GM12878 (cell line): ENCODE data around the gene TRABD2B. TPM values are rescaled to one million over a fixed set of nuclear protein-coding genes. Genes with fewer than 3 reads are reported as not detected.

Experiments
- ATAC-seq: fragments of 200-7000 bp; cut with Tn5 transposase; 3 replicates; pipeline ENCODE4 v1.9.1; 2020; ENCODE audit warnings: mild to moderate bottlenecking, moderate library complexity
- BruUV-seq: library from RNA; stranded (reverse); fragments of 400-500 nt; replicated peaks from 2 replicates; lab custom pipeline; 2021; lab: Mats Ljungman, UMichigan
- CTCF ChIA-PET: fragments of 300-600 bp; sonication (Branson Sonifier 250); formaldehyde crosslinking; extraction: SDS; loops from one replicate; lab custom pipeline; 2021; ENCODE audit warnings: inconsistent platforms; lab: Yijun Ruan, JAX
- POLR2A ChIA-PET: fragments of 350-600 bp; formaldehyde crosslinking; extraction: SDS; loops from one replicate; lab custom pipeline; 2021; ENCODE audit warnings: inconsistent platforms; lab: Charles Lee
- RAD21 ChIA-PET: fragments of 300-600 bp; sonication (Branson Sonifier 250); formaldehyde crosslinking; loops from one replicate; lab custom pipeline; 2023; ENCODE audit warnings: antibody characterized with exemption; ENCODE audit not compliant: unreplicated experiment; lab: Charles Lee
- SMC1A ChIA-PET: fragments of 300-600 bp; sonication (Branson Sonifier 250); formaldehyde crosslinking; loops from one replicate; lab custom pipeline; 2023; ENCODE audit not compliant: unreplicated experiment, uncharacterized antibody; lab: Charles Lee
- DNase-seq: peaks from one replicate; pipeline ENCODE4 v3.0.0-alpha.2; 2011; ENCODE audit warnings: low read depth, low spot score
- FAIRE-seq: peaks from 3 replicates; lab custom pipeline; 2011; peaks lifted over from hg19 to GRCh38; lab: Jason Lieb, UNC
- H2AFZ ChIP-seq: 2 replicates; pipeline ENCODE4 v1.6.0; 2011; ENCODE audit warnings: low read depth, low read length, control low read depth; ENCODE audit not compliant: control insufficient read depth
- H3K27ac ChIP-seq: 2 replicates; pipeline ENCODE4 v1.5.1; 2011; ENCODE audit warnings: control low read depth; ENCODE audit not compliant: control insufficient read depth, insufficient read depth
- H3K27me3 ChIP-seq, 2 experiments: replicated peaks in 1 of 2; 2 replicates each; pipeline versions ENCODE4 v1.6.0 to v1.6.1; 2011; ENCODE audit warnings: low read length in 1 of 2; ENCODE audit not compliant: control insufficient read depth in 2 of 2, insufficient read depth in 2 of 2
- H3K36me3 ChIP-seq, 2 experiments: 2 replicates each; pipeline ENCODE4 v1.5.1; 2011; ENCODE audit warnings: low read length in 1 of 2; ENCODE audit not compliant: control insufficient read depth in 2 of 2, insufficient read depth in 2 of 2
- H3K4me1 ChIP-seq: 2 replicates; pipeline ENCODE4 v1.6.1; 2011; ENCODE audit warnings: mild to moderate bottlenecking, low read length, moderate library complexity, mixed read lengths; ENCODE audit not compliant: control insufficient read depth, insufficient read depth
- H3K4me2 ChIP-seq: 2 replicates; pipeline ENCODE4 v1.6.0; 2011; ENCODE audit warnings: control low read depth; ENCODE audit not compliant: control insufficient read depth, insufficient read depth
- H3K4me3 ChIP-seq: fragments of 200-600 bp; sonication (generic); 2 replicates; pipeline ENCODE4 v1.5.1; 2016
- H3K79me2 ChIP-seq: 2 replicates; pipeline ENCODE4 v1.6.0; 2011; ENCODE audit warnings: low read length; ENCODE audit not compliant: control insufficient read depth, insufficient read depth
- H3K9ac ChIP-seq: 2 replicates; pipeline ENCODE4 v1.8.0; 2011; ENCODE audit warnings: low read length, control low read depth, mixed read lengths; ENCODE audit not compliant: control insufficient read depth, insufficient read depth
- H3K9me3 ChIP-seq: replicated peaks from 3 replicates; pipeline ENCODE4 v1.5.1; 2011; ENCODE audit warnings: mild to moderate bottlenecking, low read length; ENCODE audit not compliant: control insufficient read depth, insufficient read depth
- H4K20me1 ChIP-seq: 2 replicates; pipeline ENCODE4 v1.6.0; 2011; ENCODE audit not compliant: control insufficient read depth, insufficient read depth
- BMI1 ChIP-seq: fragments of 450-650 bp; IDR thresholded peaks from 2 replicates; pipeline ENCODE4 v1.6.1; 2016; ENCODE audit warnings: mild to moderate bottlenecking, moderate library complexity, borderline replicate concordance
- CEBPZ ChIP-seq: fragments of 150-350 bp; IDR thresholded peaks from 2 replicates; pipeline ENCODE4 v1.6.1; 2016; ENCODE audit warnings: low read depth, low read length
- E2F4 ChIP-seq: IDR thresholded peaks from 2 replicates; pipeline ENCODE4 v1.6.1; 2012; ENCODE audit warnings: low read depth, low read length, improper control_type of control experiment
- MYB ChIP-seq: fragments of 150-350 bp; IDR thresholded peaks from 2 replicates; pipeline ENCODE4 v1.6.1; 2014; ENCODE audit warnings: mild to moderate bottlenecking, low read depth, low read length, borderline replicate concordance
- NBN ChIP-seq: fragments of 450-650 bp; IDR thresholded peaks from 2 replicates; pipeline ENCODE4 v1.6.1; 2016
- NFYA ChIP-seq: IDR thresholded peaks from 2 replicates; pipeline ENCODE4 v1.6.1; 2011; ENCODE audit warnings: low read depth, mild to moderate bottlenecking, low read length, improper control_type of control experiment, borderline replicate concordance
- STAT1 ChIP-seq: fragments of 450-650 bp; conservative IDR thresholded peaks from 2 replicates; pipeline ENCODE4 v1.6.1; 2014; ENCODE audit warnings: antibody characterized with exemption, mild to moderate bottlenecking
- STAT3 ChIP-seq: IDR thresholded peaks from 2 replicates; pipeline ENCODE4 v1.6.1; 2011; ENCODE audit warnings: low read depth, low read length, improper control_type of control experiment
- TAF1 ChIP-seq: IDR thresholded peaks from 2 replicates; pipeline ENCODE4 v1.6.1; 2011; ENCODE audit warnings: mild to moderate bottlenecking, low read depth, low read length, borderline replicate concordance
- WGBS: methylation state at CpG from one replicate; pipeline ENCODE4 v1.1.6; 2016; ENCODE audit warnings: low lambda C conversion rate; ENCODE audit not compliant: insufficient replicate concordance, insufficient coverage; ENCODE audit errors: missing lambda C conversion rate; 5-methylcytosine and 5-hydroxymethylcytosine counted together
- in situ Hi-C: fragments of 300-500 bp; cut with MboI; formaldehyde crosslinking; loops from 9 replicates; pipeline ENCODE4 v1.14.3; 2018; ENCODE audit warnings: mixed read lengths
- intact Hi-C: fragments of 100-400 bp; cut with micrococcal nuclease; formaldehyde crosslinking; loops from one replicate; pipeline ENCODE4 v1.14.2; 2022; ENCODE audit not compliant: unreplicated experiment
- polyA plus RNA-seq, 11 experiments: library from polyadenylated mRNA; depleted of rRNA in 4 of 11; unstranded in 6 of 11; stranded (reverse) in 5 of 11; fragments of >200 nt; fragmentation: Nextera tagmentation in 4 of 11; fragmentation: Illumina TruSeq in 1 of 11; extraction: Ambion mirVana in 4 of 11; extraction: Trizol in 1 of 11; gene quantifications; 1 replicate in 1 of 11; 2 replicates in 10 of 11; pipeline versions ENCODE4 v1.2.1 to v1.2.3, GENCODE V29; 2011 to 2016; ENCODE audit warnings: inconsistent platforms in 2 of 11, missing spikeins in 2 of 11, low read depth in 1 of 11
- total RNA-seq, 4 experiments: library from RNA; depleted of rRNA in 3 of 4; stranded (reverse); fragments of >200 nt in 3 of 4; fragmentation: Illumina TruSeq in 1 of 4; extraction: Trizol in 1 of 4; gene quantifications; 2 replicates each; pipeline versions ENCODE4 v1.2.1 to v1.2.3, GENCODE V29; 2013 to 2021

Gene TRABD2B
- total and polyA plus RNA-seq, 10 of the 15 experiments (the other 5 are each of a cell fraction or from before 2014, with no cell fraction given), result not detected

DNA sequence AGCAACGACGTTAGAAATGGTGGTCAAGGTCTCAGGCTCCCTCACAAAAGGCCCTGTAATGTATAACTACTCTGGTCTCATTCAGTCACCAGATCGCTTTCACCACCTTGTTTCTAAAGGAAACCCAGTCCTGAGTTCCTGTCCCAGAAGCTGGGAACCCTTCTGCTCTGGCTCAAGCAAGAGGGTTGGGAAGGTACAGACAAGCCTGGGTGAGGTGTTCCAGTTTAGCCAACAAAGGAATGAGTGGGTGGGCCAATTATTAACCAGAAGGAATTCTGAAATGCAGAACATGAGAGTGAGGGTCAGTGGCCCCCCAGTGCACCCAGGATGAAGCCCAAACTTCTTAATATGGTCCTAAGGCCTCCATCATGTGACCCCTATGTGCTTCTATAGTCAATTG, 17.5 kb downstream of the TRABD2B start:
- BruUV-seq, result no TSS peak
- intact Hi-C loops, result no loop called here
- in situ Hi-C loops, result no loop called here
- Histone ChIP-seq H3K4me2 (no peak overlapping the region), H3K4me1 (no peaks in the 10 kb centered on the region), H3K9me3 (no peaks in the 10 kb centered on the region), H3K27ac (no peak overlapping the region), H4K20me1 (no peaks in the 10 kb centered on the region), H3K36me3 (no peaks in the 10 kb centered on the region), H3K4me3 (no peak overlapping the region), H3K9ac (no peak overlapping the region), H3K27me3 (peaks cover 3 to 10% of the 10 kb centered on the region in 2 experiments), H3K79me2 (no peaks in the 10 kb centered on the region), H2AFZ (no peak overlapping the region)
- ChIA-PET RAD21 (no interaction called here), SMC1A (no interaction called here), CTCF (no interaction called here), POLR2A (no interaction called here)
- no peak for FAIRE-seq
- TF ChIP-seq CEBPZ, result no peak
- no peak for TF ChIP-seq STAT1
- TF ChIP-seq MYB, result no peak
- DNase-seq, result no peak
- 17% methylated on average over 3 of the region's 3 CpGs for WGBS
- no peak for ATAC-seq

DNA sequence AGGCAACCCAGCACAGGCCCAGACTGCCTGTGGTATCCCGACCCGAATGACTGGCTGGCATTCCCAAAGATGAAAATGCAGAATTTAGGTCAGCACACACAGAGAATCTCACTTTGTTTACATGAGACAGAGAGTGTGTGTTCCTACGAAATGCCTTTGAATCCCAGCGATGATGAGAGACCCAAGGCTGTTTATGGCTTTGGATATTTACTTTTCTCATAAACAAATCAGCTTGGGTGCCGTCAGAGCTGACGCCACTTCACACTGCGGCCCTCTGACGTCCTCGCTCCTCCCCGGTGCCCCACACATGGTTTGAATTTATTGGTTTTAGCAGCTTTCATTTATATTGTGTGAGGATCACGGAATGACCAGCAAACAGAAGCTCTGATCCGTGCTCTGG, 18.7 kb downstream of the TRABD2B start:
- Histone ChIP-seq H2AFZ (no peak overlapping the region), H3K4me3 (no peak overlapping the region), H3K36me3 (no peaks in the 10 kb centered on the region; a peak in 1 of 4 replicates), H4K20me1 (no peaks in the 10 kb centered on the region), H3K27ac (no peak overlapping the region), H3K79me2 (no peaks in the 10 kb centered on the region), H3K9me3 (no peaks in the 10 kb centered on the region), H3K27me3 (peaks cover 0 to 6% of the 10 kb centered on the region in 2 experiments; a peak in 1 of 4 replicates), H3K4me2 (no peak overlapping the region), H3K9ac (no peak overlapping the region), H3K4me1 (no peaks in the 10 kb centered on the region)
- in situ Hi-C loops (no loop called here), intact Hi-C loops (no loop called here)
- BruUV-seq, result no TSS peak
- ATAC-seq (no peak), DNase-seq (no peak), FAIRE-seq (no peak)
- ChIA-PET RAD21 (no interaction called here), SMC1A (no interaction called here), POLR2A (no interaction called here), CTCF (no interaction called here)
- 12% methylated on average over 12 of the region's 12 CpGs for whole genome bisulfite sequencing
- TF ChIP-seq E2F4 (no peak), CEBPZ (no peak), STAT3 (no peak), NFYA (no peak), TAF1 (no peak), NBN (no peak), BMI1 (no peak)
